Measurements from ENCODE around the gene CDK11B.
A peak's percentile ranks its signal among the peaks of the same experiment; 100 is the strongest.
"Not testable (repeated sequence)": the region's sequence is repeated elsewhere in the genome, so short reads cannot be mapped to it uniquely, and the experiment has no call there.

CDK11B gene

DNA sequence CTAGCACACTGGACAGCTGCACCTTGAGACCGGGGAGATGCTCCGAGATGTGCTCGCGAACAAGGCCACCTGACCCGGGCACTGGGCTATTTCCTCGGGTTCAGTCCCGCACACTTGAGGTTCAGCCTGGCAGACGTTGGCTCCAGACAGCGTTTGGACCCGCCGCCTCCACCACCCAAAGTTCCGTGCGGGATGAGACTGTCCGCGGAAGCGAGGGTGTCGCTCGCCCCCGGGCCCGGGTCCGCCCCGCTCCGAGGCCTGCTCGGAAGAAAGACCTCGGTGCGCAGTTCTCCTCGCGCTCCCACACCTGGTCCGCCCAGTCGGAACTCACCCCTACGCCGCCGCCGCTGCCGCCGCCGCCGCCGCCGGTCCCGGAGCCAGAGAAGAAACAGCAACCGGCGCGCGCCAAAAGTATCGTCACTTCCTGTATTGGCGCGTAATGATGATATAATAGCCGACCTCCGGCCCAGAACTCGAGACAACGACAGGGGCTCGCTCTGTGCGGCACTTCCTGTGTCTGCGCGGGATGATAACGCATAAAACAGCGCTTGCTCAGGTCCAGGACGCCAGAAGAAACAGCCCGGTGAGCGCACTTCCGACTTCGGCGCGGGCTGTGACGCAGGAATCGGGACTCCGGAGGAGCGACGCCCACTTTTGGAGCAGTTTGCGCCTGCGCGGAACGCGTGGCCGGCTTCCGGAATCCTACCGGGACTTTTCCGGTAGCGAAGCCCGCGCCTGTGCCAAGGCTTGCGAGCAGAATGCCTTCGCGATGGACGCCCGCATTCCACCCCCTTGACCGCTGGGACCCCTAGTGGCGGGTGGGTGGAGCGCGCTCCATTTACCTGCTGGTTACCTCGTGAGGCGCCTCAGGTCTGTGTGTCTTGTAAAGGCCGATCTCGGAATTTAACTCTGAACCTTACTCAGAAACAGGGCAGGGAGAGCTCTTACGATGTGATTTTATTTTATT is at the start of gene CDK11B:
CDK11B (minus strand) TSS at position 422 of the 967 bp plus-strand sequence. CDS start 1,519 bp downstream, outside the sequence.
- DNase-seq, result peak; percentile 95

DNA sequence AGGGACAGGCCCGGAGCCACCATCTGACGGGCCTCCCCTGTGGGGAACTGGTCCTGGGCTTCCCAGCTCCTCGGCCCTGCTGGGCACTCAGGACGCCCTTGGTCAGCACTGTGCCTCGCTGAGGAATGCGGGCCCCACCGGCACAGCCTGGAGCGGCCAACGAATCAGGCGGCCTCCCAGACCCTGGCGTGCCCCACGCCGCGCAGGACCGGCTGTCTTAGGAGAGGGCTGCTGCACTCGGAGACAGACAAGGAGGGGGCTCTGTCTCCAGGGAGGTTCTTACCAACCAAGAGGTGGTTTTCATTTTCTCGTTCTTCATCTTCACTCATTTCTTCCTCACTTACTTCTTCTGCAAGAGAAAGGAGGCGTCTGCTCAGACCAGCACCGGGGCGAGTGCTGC is 49.1 kb upstream of the CDK11B start:
- not testable (repeated sequence) for DNase-seq

DNA sequence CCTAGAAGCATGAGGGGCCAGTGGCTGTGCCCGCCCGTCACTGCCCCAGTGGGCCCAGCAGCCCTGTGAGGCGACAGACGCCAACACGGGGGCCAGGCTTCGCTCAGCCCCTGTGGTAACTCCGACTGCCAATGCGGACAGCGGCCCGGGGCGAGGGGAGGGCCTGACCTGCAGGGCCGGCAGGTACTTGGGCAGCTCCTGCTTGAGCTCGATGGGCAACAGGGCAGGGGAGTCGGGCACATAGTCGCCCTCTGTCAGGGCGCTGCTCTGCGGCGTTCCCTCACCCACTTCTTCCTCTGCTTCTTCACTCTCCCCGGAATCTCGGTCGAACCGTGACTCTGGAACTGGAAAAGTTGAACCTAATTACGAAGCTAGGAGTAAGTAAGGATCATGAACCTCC is 48.4 kb upstream of the CDK11B start:
- DNase-seq, result not testable (repeated sequence)

DNA sequence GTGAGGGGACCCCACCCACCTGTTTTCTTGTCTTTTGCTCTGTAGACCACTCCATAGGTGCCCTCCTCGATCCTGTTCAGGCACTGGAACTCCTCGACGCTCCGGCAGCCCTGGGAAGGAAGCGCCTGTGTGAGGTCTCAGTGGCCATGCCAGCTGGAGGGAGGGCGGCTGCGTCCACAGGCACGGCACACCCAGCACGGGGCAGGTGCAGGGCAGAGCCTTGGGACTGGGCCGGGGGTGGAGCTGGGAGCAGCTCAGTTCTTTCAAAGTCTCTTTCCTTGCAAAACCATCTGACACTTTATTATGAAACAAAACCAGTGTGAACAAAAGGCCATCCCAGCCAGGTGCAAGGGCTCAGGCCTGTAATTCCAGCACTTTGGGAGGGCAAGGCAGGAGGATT is 46.8 kb upstream of the CDK11B start:
- DNase-seq, result not testable (repeated sequence)

DNA sequence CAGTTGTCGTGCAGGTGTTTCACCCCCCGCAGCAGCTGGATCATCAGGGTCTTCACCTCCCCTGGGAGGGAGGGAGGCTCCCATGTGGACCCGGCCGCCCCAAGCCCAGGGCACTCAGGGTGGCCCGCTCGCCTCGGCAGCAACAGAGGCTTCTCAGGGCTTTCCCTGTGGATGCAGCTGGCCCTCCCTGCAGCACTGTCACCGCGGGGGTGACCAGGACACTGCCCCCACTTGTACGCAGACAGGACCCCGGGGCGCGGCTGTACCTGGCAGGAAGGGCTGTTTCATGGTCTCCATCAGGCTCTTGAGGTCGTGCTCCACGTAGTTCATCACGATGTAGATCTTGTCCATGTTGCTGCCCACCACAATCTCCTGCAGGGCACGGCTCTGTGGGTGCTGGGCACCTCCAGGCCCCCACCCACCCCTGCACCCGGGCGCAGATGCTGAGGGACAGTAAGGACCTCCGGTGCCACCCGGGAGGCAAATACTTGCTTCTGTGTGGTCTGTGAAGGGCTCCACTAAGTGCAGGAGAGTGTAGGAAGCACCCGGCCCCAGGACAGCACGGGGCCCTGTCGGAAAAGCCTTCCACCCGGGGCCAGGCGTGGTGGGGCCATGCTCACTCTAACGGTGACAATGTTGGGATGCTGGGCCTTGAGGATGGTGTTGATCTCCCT is 45.6 kb upstream of the CDK11B start:
- not testable (repeated sequence) for DNase-seq

DNA sequence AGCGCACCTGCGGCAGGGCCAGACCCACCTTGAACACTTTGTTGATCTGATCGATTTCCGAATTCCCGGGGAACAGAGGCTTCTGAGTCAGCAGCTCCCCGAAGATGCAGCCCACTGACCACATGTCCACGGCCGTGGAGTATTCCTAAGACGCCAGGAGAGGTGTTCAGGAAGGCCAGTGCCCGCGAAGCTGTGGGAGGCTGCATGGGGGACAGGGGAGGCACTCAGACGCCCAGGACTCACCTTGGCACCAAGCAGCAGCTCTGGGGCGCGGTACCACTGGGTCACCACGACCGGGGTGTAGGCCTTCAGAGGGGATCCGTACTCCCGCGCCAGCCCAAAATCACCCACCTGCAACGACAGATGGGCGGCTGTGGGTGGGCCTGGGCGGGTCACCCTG is 45.0 kb upstream of the CDK11B start:
- no peak for DNase-seq

DNA sequence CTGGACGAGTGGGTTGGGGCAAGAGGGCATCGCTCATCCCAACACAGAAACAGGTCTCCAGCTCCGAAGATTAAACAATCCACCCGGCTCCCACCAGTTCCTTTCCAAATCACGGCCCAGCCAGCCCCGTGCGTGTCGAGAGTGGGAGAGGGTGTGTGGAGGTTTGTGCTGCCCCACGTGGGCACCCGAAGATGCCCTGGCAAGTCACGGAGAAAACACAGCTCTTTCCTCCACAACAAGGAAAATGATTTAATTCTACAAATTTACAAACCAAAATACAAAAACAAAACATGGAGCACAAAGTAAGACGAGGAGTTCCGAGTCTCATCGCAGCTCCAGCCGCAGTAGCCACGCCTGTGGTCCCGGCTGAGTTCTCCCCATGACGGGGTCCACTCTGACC is 43.7 kb upstream of the CDK11B start:
- DNase-seq, result not testable (repeated sequence)

DNA sequence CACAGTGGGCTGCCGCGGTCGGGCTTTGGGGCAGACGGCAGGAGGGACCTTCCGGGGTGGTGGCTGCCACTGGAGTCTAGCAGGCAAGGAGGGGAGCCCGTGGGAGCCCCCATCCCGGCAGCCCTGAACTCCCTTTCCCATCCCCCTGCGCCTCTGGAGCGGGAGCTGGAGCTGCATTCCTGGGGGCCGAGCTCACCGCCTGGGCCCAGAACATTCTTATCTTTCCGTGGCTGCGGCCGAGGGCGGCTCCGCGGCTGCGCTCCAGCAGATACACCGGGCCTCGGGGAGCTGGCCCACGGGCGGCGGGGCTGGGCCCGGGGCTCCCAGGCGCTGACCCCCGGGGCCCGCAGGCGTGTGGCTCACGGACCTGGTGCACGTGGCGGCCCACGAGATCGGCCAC is 41.8 kb upstream of the CDK11B start:
- DNase-seq, result not testable (repeated sequence)

DNA sequence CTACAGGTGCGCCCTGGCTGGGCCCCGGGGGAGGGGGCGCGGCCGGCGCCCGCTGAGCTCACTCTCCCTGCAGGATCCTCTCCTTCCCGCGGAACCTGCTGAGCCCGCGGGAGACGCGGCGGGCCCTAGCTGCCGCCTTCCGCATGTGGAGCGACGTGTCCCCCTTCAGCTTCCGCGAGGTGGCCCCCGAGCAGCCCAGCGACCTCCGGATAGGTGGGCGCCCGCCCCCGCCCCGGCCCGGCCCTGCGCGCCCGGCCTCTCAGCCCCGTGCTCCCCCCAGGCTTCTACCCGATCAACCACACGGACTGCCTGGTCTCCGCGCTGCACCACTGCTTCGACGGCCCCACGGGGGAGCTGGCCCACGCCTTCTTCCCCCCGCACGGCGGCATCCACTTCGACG is 41.3 kb upstream of the CDK11B start:
- not testable (repeated sequence) for DNase-seq

DNA sequence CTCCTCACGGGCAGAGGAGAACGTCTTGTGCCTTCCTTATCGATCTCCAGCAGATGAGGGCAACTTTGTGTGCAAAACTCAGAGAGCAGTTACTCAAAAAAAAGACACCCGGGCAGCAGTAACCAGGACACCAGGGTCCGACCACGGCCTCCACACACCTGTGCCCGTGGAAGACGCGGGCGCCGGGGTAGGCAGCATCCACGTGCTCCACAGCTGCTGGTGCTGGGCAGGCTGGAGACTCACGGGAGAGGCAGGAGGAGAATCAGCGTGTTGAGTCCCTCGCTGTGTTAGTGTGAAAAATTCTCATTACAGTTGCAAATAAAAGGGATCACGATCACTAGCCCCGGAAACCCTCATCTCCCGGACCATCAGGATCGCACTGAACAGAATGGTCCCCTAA is 40.3 kb upstream of the CDK11B start:
- DNase-seq, result not testable (repeated sequence)

DNA sequence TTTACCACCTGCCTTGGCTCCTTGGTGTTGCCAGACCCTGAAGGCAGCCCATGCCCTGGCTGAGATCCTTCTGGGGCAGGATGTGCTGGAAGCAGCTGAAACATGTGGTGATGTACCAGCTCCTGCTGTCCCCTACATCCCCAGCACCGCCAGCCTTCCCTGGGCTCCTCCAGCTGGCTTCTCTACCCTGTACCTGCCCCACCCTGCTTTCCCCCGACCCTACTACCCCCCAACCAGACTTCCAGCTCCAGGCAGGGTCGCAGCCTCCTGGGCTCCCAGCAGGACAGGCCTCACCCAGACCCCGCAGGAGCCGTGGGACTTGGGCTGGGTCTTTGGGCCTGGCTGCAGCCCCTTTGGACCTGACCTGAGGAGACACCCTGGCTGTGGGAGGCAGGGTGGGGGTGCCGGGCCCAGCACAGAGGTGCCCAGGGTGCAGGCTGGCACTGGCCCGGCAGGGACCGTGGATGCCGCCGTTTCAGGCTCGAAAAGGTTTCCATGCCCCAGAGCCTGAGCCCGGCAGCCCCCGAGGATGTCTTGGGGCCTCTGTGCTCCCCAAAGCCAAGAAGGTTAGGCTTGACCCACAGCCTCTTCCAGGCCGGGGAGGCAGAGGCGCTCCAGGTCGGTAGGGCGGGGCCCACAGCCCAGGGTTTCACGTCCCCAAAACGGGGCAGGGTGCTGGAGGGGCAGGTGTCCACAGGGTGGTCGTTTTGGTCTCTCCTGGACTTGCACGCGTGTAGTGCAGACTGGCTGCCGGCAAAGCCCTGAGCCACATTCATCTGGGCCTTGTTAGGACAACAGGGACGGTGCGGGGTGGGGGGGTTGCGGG is 38.8 kb upstream of the CDK11B start:
- DNase-seq, result not testable (repeated sequence)

DNA sequence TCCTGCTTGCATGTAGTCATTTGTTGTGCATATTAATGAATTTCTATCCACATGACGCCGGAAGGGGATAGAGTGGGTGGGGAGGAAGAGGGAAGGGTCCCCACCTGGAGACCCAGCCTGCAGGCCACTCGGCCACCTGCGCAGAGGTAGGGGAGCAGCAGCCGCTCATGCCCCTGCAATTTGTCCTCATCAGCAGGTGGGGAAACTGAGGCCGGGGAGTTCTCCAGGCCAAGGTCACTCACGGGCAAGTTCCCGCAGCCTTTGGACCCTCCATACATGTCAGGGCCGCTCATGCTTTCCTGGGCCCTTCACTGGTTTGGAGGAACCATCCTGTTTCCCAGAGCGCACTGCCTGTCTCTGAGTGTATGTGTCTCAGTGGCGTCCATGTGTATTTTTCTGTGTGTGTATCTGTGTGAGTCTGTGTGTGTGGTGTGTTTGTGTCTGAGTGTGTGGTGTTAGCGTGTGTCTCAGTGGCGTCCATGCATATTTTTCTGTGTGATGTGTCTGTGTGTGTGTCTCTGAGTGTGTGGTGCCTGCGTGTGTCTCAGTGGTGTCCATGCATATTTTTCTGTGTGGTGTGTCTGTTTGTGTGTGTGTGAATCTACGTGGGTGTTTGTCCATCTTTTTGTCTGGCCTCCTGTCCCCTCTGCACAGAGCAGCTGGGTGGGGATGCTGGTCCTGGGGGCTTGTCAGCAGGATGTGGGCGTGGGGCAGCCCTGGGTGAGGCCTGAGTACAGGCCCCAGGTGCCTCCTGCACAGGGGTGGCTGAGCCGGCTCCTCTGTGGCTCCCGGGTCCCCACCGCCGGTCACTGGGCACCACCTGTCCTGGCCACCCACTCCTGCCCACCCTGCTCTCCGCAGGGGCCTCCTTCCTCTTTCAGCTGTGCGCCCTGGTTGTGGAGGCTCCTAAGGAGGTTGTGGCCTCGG is 37.9 kb upstream of the CDK11B start:
- not testable (repeated sequence) for DNase-seq

DNA sequence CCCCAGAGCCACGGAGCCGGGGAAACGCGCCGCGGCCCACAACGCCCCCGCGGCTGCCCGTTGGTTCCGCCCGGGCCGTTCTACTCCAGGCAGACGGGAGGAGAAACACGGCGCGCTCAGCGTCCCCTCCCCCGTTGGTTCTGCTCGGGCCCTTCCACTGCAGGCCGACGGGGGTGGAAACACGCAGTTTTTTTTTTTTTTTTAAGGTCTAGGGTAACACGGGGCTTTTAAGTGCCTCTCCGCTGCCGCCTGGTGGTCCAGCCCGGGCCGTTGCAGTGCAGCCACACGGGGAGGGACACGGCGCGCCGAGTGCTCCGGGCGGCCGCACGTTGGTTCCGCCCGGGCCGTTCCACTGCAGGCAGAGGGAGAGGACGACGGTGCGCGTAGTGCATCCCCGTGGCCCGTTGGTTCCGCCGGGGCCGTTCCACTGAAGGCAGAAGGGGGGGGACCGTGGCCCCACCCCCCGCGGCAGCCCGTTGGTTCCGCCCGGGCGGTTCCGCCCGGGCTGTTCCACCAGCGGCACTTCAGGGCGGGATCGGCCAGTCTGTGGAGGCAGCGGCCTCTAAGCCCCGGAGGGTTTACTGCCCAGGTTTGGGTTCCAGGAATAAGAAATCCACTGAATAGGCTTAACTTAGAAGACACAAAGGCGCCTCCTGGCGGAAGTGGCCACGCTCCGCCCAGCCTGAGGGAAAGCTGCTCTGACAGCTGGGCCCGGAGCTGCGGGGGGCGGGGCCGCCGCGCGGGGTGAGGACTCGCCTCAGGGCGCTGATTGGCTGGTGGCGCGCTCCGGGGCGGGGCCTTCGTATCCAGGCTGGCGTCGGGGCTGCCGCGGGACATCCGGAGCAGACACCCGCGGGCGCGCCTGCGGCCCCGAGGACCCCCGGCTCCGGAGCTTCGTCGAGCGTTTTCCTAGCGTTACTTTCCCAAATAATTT is 34.2 kb upstream of the CDK11B start, which contains the start of gene SLC35E2B:
SLC35E2B (minus strand) TSS at position 82 of the 934 bp plus-strand sequence. CDS start 16,096 bp downstream, outside the sequence.
- DNase-seq, result peak; percentile 98

DNA sequence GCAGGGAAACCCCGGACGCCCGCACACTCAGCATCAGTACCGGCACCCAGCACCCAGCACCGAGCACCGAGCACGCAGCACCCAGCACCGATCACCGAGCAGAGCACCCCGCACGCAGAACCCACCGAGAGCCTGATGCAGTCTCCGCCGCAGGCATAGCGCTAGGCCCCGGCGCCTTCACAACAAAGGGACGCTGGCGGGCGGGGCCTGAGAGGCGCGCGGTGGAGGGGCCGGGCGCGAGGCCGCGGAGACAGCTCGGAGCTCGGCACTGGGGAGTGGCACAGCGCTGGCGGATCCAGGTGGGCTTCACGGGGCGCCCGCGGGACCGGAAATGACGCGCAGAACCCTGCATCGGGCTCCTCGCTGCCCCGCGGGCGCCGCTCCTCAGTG is 33.5 kb upstream of the CDK11B start:
- DNase-seq, result peak; percentile 87

DNA sequence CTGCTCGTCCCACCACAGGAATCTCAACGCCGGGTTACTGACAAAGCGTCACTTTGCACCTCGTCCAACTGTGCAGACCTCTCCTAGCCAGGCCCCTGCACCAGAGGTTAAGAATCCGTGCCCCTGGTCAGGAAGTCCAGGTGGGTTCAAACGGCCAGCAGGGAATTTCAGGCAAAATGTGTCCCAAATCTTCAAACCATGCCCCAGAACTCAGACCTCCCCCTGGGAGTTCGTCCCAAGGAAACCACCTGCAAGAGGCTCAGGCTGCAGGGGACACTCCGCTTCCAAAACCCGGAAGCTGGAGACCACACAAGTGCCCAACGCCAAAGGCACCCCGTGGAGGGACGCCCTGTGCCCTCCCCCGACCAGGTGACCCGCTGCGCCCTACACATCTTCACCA is 32.6 kb upstream of the CDK11B start:
- DNase-seq, result not testable (repeated sequence)

DNA sequence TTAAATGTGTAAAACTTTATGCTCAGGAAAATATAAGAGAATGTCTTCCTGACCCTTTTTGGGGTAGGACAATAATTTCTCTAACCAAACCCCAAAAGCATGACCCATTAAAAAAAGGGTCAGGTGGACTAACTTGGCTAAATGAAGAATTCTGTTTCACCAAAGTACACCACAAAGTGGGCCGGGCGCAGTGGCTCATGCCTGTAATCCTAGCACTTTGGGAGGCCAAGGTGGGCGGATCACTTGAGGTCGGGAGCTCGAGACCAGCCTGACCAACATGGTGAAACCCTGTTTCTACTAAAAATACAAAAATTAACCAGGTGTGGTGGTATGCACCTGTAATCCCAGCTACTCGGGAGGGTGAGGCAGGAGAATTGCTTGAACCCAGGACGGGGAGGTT is 30.7 kb upstream of the CDK11B start:
- DNase-seq, result not testable (repeated sequence)

DNA sequence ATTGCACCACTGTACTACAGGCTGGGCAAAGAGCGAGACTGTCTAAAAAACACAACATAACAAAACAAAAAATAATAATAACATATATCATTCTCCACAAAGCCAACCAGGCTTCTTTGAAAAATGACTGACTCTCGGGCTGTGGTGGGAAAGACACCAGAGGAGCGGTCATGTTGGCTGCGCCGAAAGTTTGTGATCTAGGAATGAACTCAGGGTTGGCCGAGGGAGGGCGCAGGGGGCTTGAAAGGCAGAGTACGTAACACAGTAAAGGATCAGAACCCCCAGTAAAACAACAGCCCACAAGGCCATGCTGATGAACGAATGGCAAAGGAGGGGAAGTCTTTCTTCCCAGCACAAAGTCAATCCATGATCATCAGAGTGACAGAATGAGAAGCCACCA is 29.0 kb upstream of the CDK11B start:
- DNase-seq, result no peak

DNA sequence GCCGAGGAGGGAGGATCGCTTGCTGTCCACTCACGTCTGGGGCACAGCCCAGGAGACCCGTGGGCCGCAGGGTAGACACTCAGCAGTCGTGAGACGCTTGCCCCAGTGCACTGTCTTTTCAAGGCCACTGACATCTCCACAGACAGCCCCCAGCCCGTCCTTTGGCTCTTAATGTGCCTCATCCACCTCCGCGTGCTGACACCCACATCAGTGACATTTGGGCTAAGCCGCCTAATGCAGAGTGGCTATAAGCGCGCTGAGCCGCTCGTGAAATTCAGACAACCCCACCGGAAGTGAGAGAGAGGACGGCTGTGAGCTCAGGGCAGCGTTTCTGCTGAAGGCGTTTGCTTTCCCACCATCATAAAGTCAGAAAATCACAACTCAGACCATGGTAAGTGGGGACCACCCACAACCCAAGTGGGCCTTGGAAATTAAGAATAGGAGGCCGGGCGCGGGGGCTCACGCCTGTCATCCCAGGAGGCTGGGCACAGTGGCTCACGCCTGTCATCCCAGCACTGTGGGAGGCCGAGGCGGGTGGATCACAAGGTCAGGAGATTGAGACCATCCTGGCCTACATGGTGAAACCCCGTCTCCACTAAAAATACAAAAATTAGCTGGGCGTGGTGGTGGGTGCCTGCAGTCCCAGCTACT is 25.4 kb upstream of the CDK11B start:
- no peak for DNase-seq

DNA sequence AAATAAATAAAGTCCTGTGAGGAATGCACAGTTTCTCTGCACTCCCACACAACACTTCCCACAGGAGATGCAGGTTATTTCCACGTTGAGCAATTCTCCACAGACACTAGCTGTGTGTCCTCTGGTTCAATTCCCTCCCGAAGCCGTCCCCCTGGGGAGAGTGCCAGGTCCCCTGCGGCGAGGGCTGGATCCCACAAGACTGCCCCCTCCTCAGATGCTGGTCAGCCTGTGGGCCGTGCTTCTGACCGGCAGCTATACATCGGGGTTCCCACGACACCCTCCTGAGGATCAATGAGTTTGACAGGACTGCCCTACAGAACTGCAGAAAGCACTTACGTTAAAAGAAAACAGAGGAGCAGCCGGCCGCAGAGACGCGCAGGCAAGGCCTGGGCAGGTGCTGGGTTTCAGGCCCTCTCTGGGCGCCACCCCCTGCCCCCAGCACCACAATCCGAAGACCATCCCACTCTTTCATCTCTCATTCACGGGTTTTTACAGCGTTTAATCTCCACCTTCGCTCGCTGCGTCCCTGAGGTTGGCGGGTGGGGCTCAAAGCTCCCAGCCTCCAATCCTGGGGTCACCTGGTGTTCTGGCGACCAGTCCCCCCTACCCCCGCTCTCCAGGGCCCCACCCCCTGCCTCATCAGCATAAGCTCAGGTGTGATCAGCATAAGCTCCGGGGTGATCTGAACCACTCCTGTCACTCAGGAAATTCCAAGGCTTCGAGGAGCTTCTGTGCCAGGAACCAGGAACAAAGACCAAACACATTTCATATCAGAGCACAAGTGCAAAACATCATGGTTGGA is 24.5 kb upstream of the CDK11B start:
- DNase-seq, result no peak
